Stromal cell of bone marrow (primary cell): ENCODE measurements around the gene LAMP1.
"Not testable (repeated sequence)": the region's sequence is repeated elsewhere in the genome, so short reads cannot be mapped to it uniquely, and the experiment has no call there.

Experiments
- DNase-seq: peaks from one replicate; pipeline ENCODE4 v3.0.0-alpha.2; 2012; ENCODE audit warnings: low read depth

LAMP1 gene

GRCh38 chr13:113357529-113357928 lies 60.5 kb downstream of the LAMP1 start:
- peak; percentile 37 for DNase-seq

- no peak for DNase-seq
Measured at GRCh38 chr13:113358653-113359190, 61.7 kb downstream of the LAMP1 start.

- DNase-seq: no peak
Measured at GRCh38 chr13:113359571-113359970, 62.5 kb downstream of the LAMP1 start.

GRCh38 chr13:113360446-113360845 lies 63.4 kb downstream of the LAMP1 start:
- DNase-seq: no peak

GRCh38 chr13:113361406-113361805 lies 64.4 kb downstream of the LAMP1 start:
- no peak for DNase-seq

- no peak for DNase-seq
Measured at GRCh38 chr13:113364311-113364889, 67.4 kb downstream of the LAMP1 start.

GRCh38 chr13:113364901-113365582 lies 68.0 kb downstream of the LAMP1 start:
- no peak for DNase-seq

- no peak for DNase-seq
Measured at GRCh38 chr13:113365583-113365970, 68.5 kb downstream of the LAMP1 start.

GRCh38 chr13:113365971-113366588 lies 69.0 kb downstream of the LAMP1 start:
- DNase-seq: no peak

- DNase-seq: no peak
Measured at GRCh38 chr13:113367020-113367560, 70.1 kb downstream of the LAMP1 start.

GRCh38 chr13:113367771-113368170 lies 70.7 kb downstream of the LAMP1 start:
- DNase-seq: no peak

GRCh38 chr13:113368353-113368752 lies 71.3 kb downstream of the LAMP1 start:
- not testable (repeated sequence) for DNase-seq

- no peak for DNase-seq
Measured at GRCh38 chr13:113369189-113369588, 72.2 kb downstream of the LAMP1 start.

- no peak for DNase-seq
Measured at GRCh38 chr13:113369881-113370280, 72.8 kb downstream of the LAMP1 start.

GRCh38 chr13:113371061-113371460 lies 74.0 kb downstream of the LAMP1 start:
- no peak for DNase-seq

GRCh38 chr13:113371701-113372100 lies 74.7 kb downstream of the LAMP1 start:
- not testable (repeated sequence) for DNase-seq
